Activated CD4-positive, alpha-beta T cell treated with anti-CD3 and anti-CD28 coated beads, Interleukin-2, amount 10 ng/mL, durations not matched to agents 24 days and 14 days (primary cell): ENCODE data around the gene CCSER1. TPM values are rescaled to one million over a fixed set of nuclear protein-coding genes. Genes with fewer than 3 reads are reported as not detected.
"Not testable (repeated sequence)": the region's sequence is repeated elsewhere in the genome, so short reads cannot be mapped to it uniquely, and the experiment has no call there.

ENCODE experiments used
- DNase-seq: peaks from one replicate; pipeline ENCODE4 v3.0.0; 2022
- H3K27ac Mint-ChIP-seq: one replicate; pipeline ENCODE4 v1.8.0; 2022; ENCODE audit warnings: mild to moderate bottlenecking, mixed read lengths
- H3K27me3 Mint-ChIP-seq: one replicate; pipeline ENCODE4 v1.8.0; 2022; ENCODE audit warnings: mixed read lengths
- H3K36me3 Mint-ChIP-seq: one replicate; pipeline ENCODE4 v1.8.0; 2022; ENCODE audit warnings: low read depth, mild to moderate bottlenecking, mixed read lengths
- H3K4me1 Mint-ChIP-seq: one replicate; pipeline ENCODE4 v1.8.0; 2021; ENCODE audit warnings: mixed read lengths
- H3K4me3 Mint-ChIP-seq: one replicate; pipeline ENCODE4 v1.8.0; 2022; ENCODE audit warnings: mild to moderate bottlenecking, moderate library complexity, mixed read lengths
- H3K9me3 Mint-ChIP-seq: one replicate; pipeline ENCODE4 v1.8.0; 2021; ENCODE audit warnings: mixed read lengths
- intact Hi-C: fragments of 100-400 bp; cut with micrococcal nuclease; formaldehyde crosslinking; loops from one replicate; pipeline ENCODE4 v1.15.1; 2023
- total RNA-seq: library from RNA; stranded (reverse); gene quantifications from 2 replicates; pipeline ENCODE4 v1.2.3, GENCODE V29; 2022

The CCSER1 gene
- total RNA-seq, 1 donor from 2014 or later = not detected

DNA sequence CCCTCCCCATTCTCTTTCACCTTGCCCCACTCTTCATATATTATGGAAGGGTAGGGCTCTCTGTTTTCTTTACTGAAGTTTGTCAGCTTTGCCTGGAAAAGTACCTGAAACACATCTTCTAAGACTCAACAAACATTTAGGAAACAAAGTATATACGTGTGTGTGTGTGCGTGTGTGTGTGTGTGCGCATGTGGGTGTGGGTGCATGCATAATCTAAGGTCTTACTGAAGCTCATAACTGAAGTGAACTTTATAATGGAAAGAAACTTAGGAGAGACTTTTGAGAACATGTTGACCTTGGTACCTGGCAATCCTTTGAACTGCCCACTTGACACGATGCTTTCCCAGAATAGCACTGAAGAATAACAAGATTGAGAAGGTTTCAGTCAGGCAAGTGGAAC lies 1190.2 kb downstream of the CCSER1 start:
- Mint-ChIP-seq H3K9me3 (no peaks in the 10 kb centered on the region), H3K4me3 (no peak overlapping the region), H3K27ac (no peak overlapping the region), H3K36me3 (no peaks in the 10 kb centered on the region), H3K27me3 (no peaks in the 10 kb centered on the region), H3K4me1 (no peaks in the 10 kb centered on the region)
- DNase-seq = no peak
- intact Hi-C loops = no loop called here

DNA sequence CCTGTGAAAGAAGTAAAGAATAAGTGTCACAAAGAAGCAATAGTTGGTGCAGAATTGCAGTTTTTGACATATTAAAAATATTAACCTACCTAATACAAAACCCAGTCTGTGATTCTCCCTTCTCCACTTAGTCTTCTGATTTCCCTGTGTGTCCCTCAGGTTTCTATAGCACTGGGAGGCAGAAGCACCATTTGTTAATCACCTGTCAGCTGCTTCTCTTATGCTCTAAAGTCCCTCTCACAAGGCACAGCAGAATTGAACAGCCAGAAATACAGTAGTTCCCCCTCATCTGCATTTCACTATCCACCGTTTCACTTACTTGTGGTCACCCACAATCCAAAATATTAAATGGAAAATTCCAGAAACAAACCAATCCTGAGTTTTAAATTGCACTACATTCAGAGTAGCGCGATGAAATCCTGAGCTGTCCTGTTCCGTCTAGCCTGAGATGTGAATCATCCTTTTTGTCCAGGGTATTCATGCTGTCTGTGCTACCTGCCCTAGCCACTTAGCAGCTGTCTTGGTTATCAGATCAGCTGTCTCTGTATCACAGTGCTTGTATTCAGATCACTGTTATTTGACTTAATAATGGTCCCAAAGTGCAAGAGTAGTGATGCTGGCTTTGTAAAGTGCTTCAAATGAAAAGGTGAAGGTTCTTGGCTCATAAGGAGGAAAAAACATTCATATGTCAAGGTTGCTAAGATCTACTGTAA lies 1192.5 kb downstream of the CCSER1 start:
- H3K4me3 Mint-ChIP-seq = no peak overlapping the region
- H3K9me3 Mint-ChIP-seq = no peaks in the 10 kb centered on the region
- H3K36me3 Mint-ChIP-seq = no peaks in the 10 kb centered on the region
- no peak for DNase-seq
- H3K4me1 Mint-ChIP-seq = no peaks in the 10 kb centered on the region
- no peak overlapping the region for H3K27ac Mint-ChIP-seq
- intact Hi-C loops = no loop called here
- H3K27me3 Mint-ChIP-seq = no peaks in the 10 kb centered on the region

DNA sequence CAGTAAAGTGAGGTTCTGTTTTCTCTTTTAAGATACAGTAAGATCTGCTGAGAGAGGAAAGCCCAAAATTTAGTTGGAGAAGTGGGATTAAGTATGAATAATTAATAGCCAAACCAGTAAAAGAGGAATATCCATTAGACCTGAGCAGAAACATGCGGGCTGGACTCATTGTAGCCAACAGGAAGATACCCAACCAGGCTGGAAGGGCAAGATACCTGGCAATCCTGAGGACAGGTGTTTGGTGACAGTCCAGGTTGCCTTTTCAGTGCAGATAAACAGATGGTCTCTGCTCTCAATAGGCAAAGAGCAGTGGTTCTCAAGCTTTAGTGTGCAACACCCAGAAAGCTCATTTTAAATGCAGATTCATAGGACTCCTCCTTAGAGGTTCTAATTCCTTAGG lies 1195.8 kb downstream of the CCSER1 start:
- no peak overlapping the region for H3K27ac Mint-ChIP-seq
- intact Hi-C loops = no loop called here

GRCh38 chr4:91325495-91325894 lies 1198.3 kb downstream of the CCSER1 start:
- Mint-ChIP-seq H3K27ac (no peak overlapping the region), H3K9me3 (peaks cover 13% of the 10 kb centered on the region), H3K4me1 (no peaks in the 10 kb centered on the region), H3K4me3 (no peak overlapping the region), H3K27me3 (no peaks in the 10 kb centered on the region), H3K36me3 (no peaks in the 10 kb centered on the region)
- no peak for DNase-seq
- intact Hi-C loops = no loop called here

More for the DNA sequence above, 1195.8 kb downstream of the CCSER1 start:
- no peaks in the 10 kb centered on the region for H3K27me3 Mint-ChIP-seq
- H3K9me3 Mint-ChIP-seq = peaks cover 11% of the 10 kb centered on the region
- no peaks in the 10 kb centered on the region for H3K36me3 Mint-ChIP-seq
- H3K4me3 Mint-ChIP-seq = no peak overlapping the region
- no peaks in the 10 kb centered on the region for H3K4me1 Mint-ChIP-seq
- no peak for DNase-seq

DNA sequence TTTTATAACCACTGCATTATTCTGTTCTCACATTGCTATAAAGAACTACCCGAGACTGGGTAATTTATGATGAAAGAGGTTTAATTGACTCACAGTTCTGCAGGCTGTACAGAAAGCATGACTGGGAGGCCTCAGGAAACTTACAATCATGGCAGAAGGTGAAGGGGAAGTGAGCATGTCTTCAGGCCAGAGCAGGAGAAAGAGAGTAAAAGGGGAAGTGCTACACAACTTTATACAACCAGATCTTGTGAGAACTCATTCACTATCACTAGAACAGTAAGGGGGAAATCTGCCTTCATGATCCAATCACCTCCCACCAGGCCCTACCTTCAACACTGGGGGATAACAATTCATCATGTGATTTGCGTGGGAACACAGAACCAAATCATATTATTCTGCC lies 1199.0 kb downstream of the CCSER1 start:
- H3K27ac Mint-ChIP-seq, DNase-seq, H3K36me3 Mint-ChIP-seq, H3K27me3 Mint-ChIP-seq, intact Hi-C loops, H3K4me3 Mint-ChIP-seq, H3K4me1 Mint-ChIP-seq: not testable (repeated sequence)
- peaks cover 13% of the 10 kb centered on the region for H3K9me3 Mint-ChIP-seq

GRCh38 chr4:91330555-91331137 lies 1203.5 kb downstream of the CCSER1 start:
- Mint-ChIP-seq H3K27me3 (no peaks in the 10 kb centered on the region), H3K27ac (no peak overlapping the region), H3K9me3 (peaks cover 13% of the 10 kb centered on the region), H3K4me1 (no peaks in the 10 kb centered on the region), H3K4me3 (no peak overlapping the region), H3K36me3 (no peaks in the 10 kb centered on the region)
- no peak for DNase-seq
- intact Hi-C loops = no loop called here

DNA sequence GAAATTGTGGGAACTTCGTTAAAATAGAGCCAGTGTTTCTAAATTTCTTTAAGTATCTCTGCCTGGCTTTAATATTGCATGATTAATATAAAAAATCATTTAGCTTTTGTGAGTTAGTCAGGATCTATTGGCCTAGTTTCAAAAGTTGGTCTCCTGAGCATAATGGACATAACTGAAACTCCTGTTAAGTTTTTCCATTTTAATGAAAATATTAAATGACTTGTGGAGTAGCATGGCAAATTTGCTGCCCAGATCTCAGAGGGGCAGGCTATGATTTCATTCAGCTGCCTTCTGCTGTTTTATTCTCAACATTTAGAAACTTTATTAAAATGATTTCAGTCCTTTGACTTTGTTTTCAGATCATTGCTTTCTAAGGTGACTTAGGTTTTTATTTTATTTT lies 1213.6 kb downstream of the CCSER1 start:
- intact Hi-C loops = no loop called here
- no peaks in the 10 kb centered on the region for H3K27me3 Mint-ChIP-seq
- no peaks in the 10 kb centered on the region for H3K36me3 Mint-ChIP-seq
- no peak overlapping the region for H3K4me3 Mint-ChIP-seq
- DNase-seq = no peak
- H3K9me3 Mint-ChIP-seq = no peaks in the 10 kb centered on the region
- no peaks in the 10 kb centered on the region for H3K4me1 Mint-ChIP-seq
- no peak overlapping the region for H3K27ac Mint-ChIP-seq

- DNase-seq = no peak
- Mint-ChIP-seq H3K9me3 (no peaks in the 10 kb centered on the region), H3K27ac (no peak overlapping the region), H3K4me3 (no peak overlapping the region), H3K27me3 (no peaks in the 10 kb centered on the region), H3K4me1 (no peaks in the 10 kb centered on the region), H3K36me3 (no peaks in the 10 kb centered on the region)
- intact Hi-C loops = no loop called here
These were observed 1218.4 kb downstream of the CCSER1 start for GRCh38 chr4:91345632-91346031.

DNA sequence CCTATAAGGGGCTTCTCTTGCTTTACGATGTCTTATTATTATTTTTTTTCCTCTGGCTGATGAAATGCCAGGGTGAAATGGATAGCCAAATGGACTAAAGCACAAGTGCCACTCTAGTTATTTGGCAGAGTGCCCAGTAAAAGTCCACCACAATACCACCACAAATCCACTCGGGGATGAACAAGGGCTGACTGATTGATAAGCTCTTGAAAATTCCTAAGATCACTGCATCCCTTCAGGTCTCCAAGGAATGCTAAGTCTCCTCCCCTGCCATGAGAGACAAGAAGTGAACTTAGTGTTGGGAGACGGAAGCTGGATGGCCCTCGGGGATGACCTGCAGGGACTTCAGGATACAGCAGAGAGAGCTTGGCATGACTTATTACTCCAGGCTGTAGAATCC lies 1229.3 kb downstream of the CCSER1 start:
- H3K4me3 Mint-ChIP-seq, H3K4me1 Mint-ChIP-seq, H3K9me3 Mint-ChIP-seq, H3K27ac Mint-ChIP-seq, DNase-seq, H3K36me3 Mint-ChIP-seq, H3K27me3 Mint-ChIP-seq, intact Hi-C loops: not testable (repeated sequence)

DNA sequence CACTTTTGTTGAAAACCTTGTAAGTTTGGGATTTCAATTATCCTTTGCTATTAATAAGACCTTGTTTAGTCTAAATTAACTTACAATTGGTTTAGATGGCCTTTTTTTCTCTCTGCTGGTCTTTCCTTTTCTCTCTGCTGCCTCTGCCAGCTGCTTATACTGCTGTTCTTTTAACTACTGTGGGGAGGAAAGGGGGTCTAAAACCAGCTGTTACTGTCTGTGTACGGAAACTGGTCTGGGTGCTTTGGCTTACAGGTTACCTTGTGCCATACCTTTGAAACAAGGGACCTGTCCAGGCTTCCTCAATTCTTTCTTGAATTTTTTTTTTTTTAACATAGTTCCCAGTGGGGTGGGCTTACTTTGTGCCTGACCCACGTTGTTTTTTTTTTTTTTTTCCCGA lies 1230.8 kb downstream of the CCSER1 start:
- H3K9me3 Mint-ChIP-seq, H3K4me3 Mint-ChIP-seq, intact Hi-C loops: not testable (repeated sequence)

DNA sequence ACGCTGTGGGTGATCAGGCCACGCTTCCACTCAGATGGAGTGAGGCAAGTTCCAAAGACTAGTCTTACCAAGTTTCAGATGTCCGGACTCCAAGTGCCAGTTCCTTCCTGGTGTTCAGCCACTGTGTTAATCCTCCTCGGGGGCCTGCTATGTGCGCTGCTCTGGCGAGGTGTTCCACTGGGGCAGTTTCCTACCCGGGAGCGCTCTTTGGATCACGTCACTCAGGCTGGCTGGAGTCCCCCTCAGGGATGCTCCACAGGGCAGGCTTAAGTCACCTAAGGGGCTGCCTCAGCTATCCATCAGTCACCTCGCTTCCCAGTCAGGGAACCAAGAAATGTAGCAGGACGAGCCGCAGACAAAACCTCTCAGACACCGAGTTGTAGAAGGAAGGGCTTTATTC lies 1231.4 kb downstream of the CCSER1 start:
- H3K9me3 Mint-ChIP-seq, H3K4me1 Mint-ChIP-seq, H3K36me3 Mint-ChIP-seq, H3K27me3 Mint-ChIP-seq, intact Hi-C loops, H3K27ac Mint-ChIP-seq, H3K4me3 Mint-ChIP-seq, DNase-seq: not testable (repeated sequence)

More for the DNA sequence above, 1230.8 kb downstream of the CCSER1 start:
- H3K27me3 Mint-ChIP-seq, DNase-seq, H3K4me1 Mint-ChIP-seq, H3K27ac Mint-ChIP-seq, H3K36me3 Mint-ChIP-seq: not testable (repeated sequence)

DNA sequence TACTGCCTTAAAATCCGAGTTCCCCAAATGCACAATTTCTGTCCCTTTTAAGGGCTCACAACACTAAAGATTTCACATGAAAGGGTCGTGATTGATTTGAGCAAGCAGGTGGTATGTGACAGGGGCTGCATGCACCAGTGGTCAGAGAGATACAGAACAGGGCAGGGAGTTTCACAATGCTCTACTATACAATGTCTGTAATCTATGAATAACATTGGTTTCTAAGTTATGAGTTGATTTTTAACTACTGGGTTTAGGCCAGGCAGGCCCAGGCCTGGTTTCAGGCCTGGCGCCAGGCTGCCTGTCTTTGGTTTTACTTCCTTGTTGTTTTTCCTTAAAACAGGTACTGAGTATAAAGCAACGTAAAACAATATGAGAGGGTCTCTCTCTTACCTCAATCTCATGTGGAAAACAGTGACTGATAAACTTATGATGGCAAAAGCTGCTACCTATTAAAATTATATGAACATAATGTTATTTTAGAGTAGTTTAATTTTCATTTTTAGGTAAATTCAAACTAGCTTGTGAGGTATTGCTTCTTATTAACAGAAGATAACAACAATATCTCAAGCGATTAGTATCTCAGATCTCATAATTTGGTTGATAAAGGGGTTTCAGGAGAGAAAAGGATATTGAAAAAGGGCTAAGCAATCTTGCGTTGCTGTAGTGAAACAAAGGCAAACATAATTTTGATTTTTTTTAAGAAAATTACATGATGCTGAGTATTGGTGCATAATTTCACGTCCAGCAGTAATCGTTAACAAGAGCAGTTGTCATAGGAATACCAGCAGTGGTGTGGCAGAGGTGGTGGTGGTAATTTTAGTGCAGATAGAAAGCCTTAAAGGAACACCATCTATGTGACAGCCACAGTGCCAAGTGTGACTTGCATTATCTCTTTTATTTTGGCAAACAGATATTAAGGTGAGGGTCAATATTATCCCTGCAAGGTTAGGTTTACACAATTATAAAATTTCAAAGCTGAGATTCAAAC lies 1232.1 kb downstream of the CCSER1 start:
- Mint-ChIP-seq H3K9me3 (peaks cover 4% of the 10 kb centered on the region), H3K27me3 (no peaks in the 10 kb centered on the region), H3K4me1 (no peaks in the 10 kb centered on the region), H3K4me3 (no peak overlapping the region), H3K27ac (no peak overlapping the region), H3K36me3 (no peaks in the 10 kb centered on the region)
- no peak for DNase-seq
- intact Hi-C loops = no loop called here

GRCh38 chr4:91362125-91362524 lies 1234.9 kb downstream of the CCSER1 start:
- Mint-ChIP-seq H3K4me1 (no peaks in the 10 kb centered on the region), H3K9me3 (peaks cover 4% of the 10 kb centered on the region), H3K27me3 (no peaks in the 10 kb centered on the region), H3K27ac (no peak overlapping the region), H3K36me3 (no peaks in the 10 kb centered on the region), H3K4me3 (no peak overlapping the region)
- DNase-seq = no peak
- intact Hi-C loops = no loop called here

DNA sequence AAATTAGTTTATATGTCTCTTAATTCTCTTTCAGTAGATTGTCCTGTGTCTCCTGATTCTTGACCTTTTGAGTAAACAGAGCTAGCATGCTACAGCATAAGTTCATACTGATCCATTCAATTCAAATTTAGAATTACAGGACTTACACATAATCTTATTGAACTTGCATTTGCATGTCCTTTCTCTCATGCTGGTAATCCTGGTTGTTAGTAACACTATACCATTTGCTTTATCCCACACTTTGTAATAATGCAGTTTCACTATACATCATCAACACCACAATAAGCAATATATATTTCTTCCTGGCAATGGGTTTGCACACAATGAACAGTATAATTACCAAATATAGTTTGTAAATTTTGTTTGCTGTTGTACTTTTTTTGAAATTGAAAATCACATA lies 1239.4 kb downstream of the CCSER1 start:
- no peak overlapping the region for H3K27ac Mint-ChIP-seq
- H3K27me3 Mint-ChIP-seq = no peaks in the 10 kb centered on the region
- H3K36me3 Mint-ChIP-seq = no peaks in the 10 kb centered on the region
- no peak for DNase-seq
- no peaks in the 10 kb centered on the region for H3K4me1 Mint-ChIP-seq
- intact Hi-C loops = no loop called here
- no peak overlapping the region for H3K4me3 Mint-ChIP-seq
- H3K9me3 Mint-ChIP-seq = peaks cover 4% of the 10 kb centered on the region
